HEK293 (cell line): ENCODE results near the gene STPG3.
A peak's percentile ranks its signal among the peaks of the same experiment; 100 is the strongest.

ENCODE experiments used
- BCL11A ChIP-seq: fragments of 450-650 bp; formaldehyde crosslinking; IDR thresholded peaks from 2 replicates; pipeline ENCODE4 v1.5.1; 2016; ENCODE audit warnings: low read depth, missing biosample characterization, missing genetic modification characterization
- BCL11B ChIP-seq: fragments of 450-650 bp; formaldehyde crosslinking; IDR thresholded peaks from 2 replicates; pipeline ENCODE4 v1.5.1; 2016; ENCODE audit warnings: low read depth, missing biosample characterization, missing genetic modification characterization
- BCL6B ChIP-seq: fragments of 450-650 bp; formaldehyde crosslinking; IDR thresholded peaks from 2 replicates; pipeline ENCODE4 v1.5.1; 2017; ENCODE audit warnings: missing biosample characterization, missing genetic modification characterization
- EGR2 ChIP-seq: fragments of 450-650 bp; formaldehyde crosslinking; IDR thresholded peaks from 2 replicates; pipeline ENCODE4 v1.5.1; 2016; ENCODE audit warnings: low read depth, missing biosample characterization, missing genetic modification characterization
- KLF10 ChIP-seq: fragments of 450-650 bp; IDR thresholded peaks from 2 replicates; pipeline ENCODE4 v1.5.1; 2018; ENCODE audit warnings: missing biosample characterization, mild to moderate bottlenecking, missing genetic modification characterization
- KLF7 ChIP-seq: fragments of 450-650 bp; formaldehyde crosslinking; IDR thresholded peaks from 2 replicates; pipeline ENCODE4 v1.5.1; 2016; ENCODE audit warnings: missing biosample characterization, missing genetic modification characterization, borderline replicate concordance
- KLF8 ChIP-seq: fragments of 450-650 bp; formaldehyde crosslinking; IDR thresholded peaks from 2 replicates; pipeline ENCODE4 v1.5.1; 2016; ENCODE audit warnings: missing biosample characterization, missing genetic modification characterization
- MEIS1 ChIP-seq: sonication (generic); formaldehyde crosslinking; IDR thresholded peaks from 2 replicates; pipeline ENCODE4 v1.8.1; 2022; ENCODE audit warnings: missing genetic modification reagents, mild to moderate bottlenecking, borderline replicate concordance
- PATZ1 ChIP-seq: fragments of 450-650 bp; formaldehyde crosslinking; IDR thresholded peaks from 2 replicates; pipeline ENCODE4 v1.5.1; 2016; ENCODE audit warnings: missing biosample characterization, missing genetic modification characterization
- YY2 ChIP-seq: fragments of 450-650 bp; formaldehyde crosslinking; IDR thresholded peaks from 2 replicates; pipeline ENCODE4 v1.5.1; 2016; ENCODE audit warnings: missing biosample characterization, missing genetic modification characterization
- ZBTB1 ChIP-seq: fragments of 450-650 bp; formaldehyde crosslinking; IDR thresholded peaks from 2 replicates; pipeline ENCODE4 v1.5.1; 2016; ENCODE audit warnings: missing biosample characterization, missing genetic modification characterization
- ZBTB20 ChIP-seq: fragments of 450-650 bp; formaldehyde crosslinking; IDR thresholded peaks from 2 replicates; pipeline ENCODE4 v1.5.1; 2016; ENCODE audit warnings: missing biosample characterization, missing genetic modification characterization
- ZFP37 ChIP-seq: fragments of 450-650 bp; formaldehyde crosslinking; IDR thresholded peaks from 2 replicates; pipeline ENCODE4 v1.5.1; 2016; ENCODE audit warnings: missing biosample characterization, missing genetic modification characterization
- ZFP41 ChIP-seq: fragments of 450-650 bp; formaldehyde crosslinking; IDR thresholded peaks from 2 replicates; pipeline ENCODE4 v1.5.1; 2016; ENCODE audit warnings: missing biosample characterization, missing genetic modification characterization, borderline replicate concordance
- ZNF2 ChIP-seq: fragments of 450-650 bp; formaldehyde crosslinking; IDR thresholded peaks from 2 replicates; pipeline ENCODE4 v1.5.1; 2016; ENCODE audit warnings: missing biosample characterization, missing genetic modification characterization
- ZNF211 ChIP-seq: fragments of 450-650 bp; formaldehyde crosslinking; IDR thresholded peaks from 2 replicates; pipeline ENCODE4 v1.5.1; 2016; ENCODE audit warnings: low read depth, missing biosample characterization, missing genetic modification characterization
- ZNF24 ChIP-seq: fragments of 450-650 bp; formaldehyde crosslinking; IDR thresholded peaks from 2 replicates; pipeline ENCODE4 v1.5.1; 2016; ENCODE audit warnings: missing biosample characterization, missing genetic modification characterization
- ZNF266 ChIP-seq: fragments of 450-650 bp; formaldehyde crosslinking; IDR thresholded peaks from 2 replicates; pipeline ENCODE4 v1.5.1; 2016; ENCODE audit warnings: missing biosample characterization, missing genetic modification characterization, low read depth
- ZNF341 ChIP-seq: fragments of 450-650 bp; formaldehyde crosslinking; IDR thresholded peaks from 2 replicates; pipeline ENCODE4; 2016; ENCODE audit warnings: low read depth, missing biosample characterization, missing genetic modification characterization
- ZNF350 ChIP-seq: fragments of 450-650 bp; formaldehyde crosslinking; IDR thresholded peaks from 2 replicates; pipeline ENCODE4 v1.5.0; 2017; ENCODE audit warnings: missing biosample characterization, mild to moderate bottlenecking, missing genetic modification characterization
- ZNF391 ChIP-seq: fragments of 450-650 bp; formaldehyde crosslinking; IDR thresholded peaks from 2 replicates; pipeline ENCODE4 v1.5.1; 2016; ENCODE audit warnings: low read depth, missing biosample characterization, missing genetic modification characterization, borderline replicate concordance
- ZNF561 ChIP-seq: fragments of 450-650 bp; IDR thresholded peaks from 2 replicates; pipeline ENCODE4 v1.5.1; 2018; ENCODE audit warnings: missing biosample characterization, missing genetic modification characterization, borderline replicate concordance
- ZNF585B ChIP-seq: fragments of 450-650 bp; formaldehyde crosslinking; IDR thresholded peaks from 2 replicates; pipeline ENCODE4 v1.5.1; 2016; ENCODE audit warnings: missing biosample characterization, missing genetic modification characterization
- ZNF629 ChIP-seq: fragments of 450-650 bp; formaldehyde crosslinking; IDR thresholded peaks from 2 replicates; pipeline ENCODE4 v1.5.1; 2017; ENCODE audit warnings: missing biosample characterization, missing genetic modification characterization
- ZNF777 ChIP-seq: fragments of 450-650 bp; formaldehyde crosslinking; IDR thresholded peaks from 2 replicates; pipeline ENCODE4 v1.5.1; 2017; ENCODE audit warnings: missing biosample characterization, missing genetic modification characterization, borderline replicate concordance
- ZNF791 ChIP-seq: fragments of 450-650 bp; formaldehyde crosslinking; IDR thresholded peaks from 2 replicates; pipeline ENCODE4 v1.5.1; 2016; ENCODE audit warnings: missing biosample characterization, missing genetic modification characterization
- ZNF830 ChIP-seq: fragments of 450-650 bp; IDR thresholded peaks from 2 replicates; pipeline ENCODE4 v1.5.0; 2018; ENCODE audit warnings: missing biosample characterization, missing genetic modification characterization, low read depth, mild to moderate bottlenecking, moderate library complexity
- ZSCAN5A ChIP-seq: fragments of 450-650 bp; formaldehyde crosslinking; IDR thresholded peaks from 2 replicates; pipeline ENCODE4 v1.5.1; 2016; ENCODE audit warnings: missing biosample characterization, missing genetic modification characterization
- TF ChIP-seq, protein P1 (sequence below): fragments of 450-650 bp; formaldehyde crosslinking; IDR thresholded peaks from 2 replicates; pipeline ENCODE4 v1.5.1; 2016; ENCODE audit warnings: missing biosample characterization, missing genetic modification characterization

The STPG3 gene

DNA sequence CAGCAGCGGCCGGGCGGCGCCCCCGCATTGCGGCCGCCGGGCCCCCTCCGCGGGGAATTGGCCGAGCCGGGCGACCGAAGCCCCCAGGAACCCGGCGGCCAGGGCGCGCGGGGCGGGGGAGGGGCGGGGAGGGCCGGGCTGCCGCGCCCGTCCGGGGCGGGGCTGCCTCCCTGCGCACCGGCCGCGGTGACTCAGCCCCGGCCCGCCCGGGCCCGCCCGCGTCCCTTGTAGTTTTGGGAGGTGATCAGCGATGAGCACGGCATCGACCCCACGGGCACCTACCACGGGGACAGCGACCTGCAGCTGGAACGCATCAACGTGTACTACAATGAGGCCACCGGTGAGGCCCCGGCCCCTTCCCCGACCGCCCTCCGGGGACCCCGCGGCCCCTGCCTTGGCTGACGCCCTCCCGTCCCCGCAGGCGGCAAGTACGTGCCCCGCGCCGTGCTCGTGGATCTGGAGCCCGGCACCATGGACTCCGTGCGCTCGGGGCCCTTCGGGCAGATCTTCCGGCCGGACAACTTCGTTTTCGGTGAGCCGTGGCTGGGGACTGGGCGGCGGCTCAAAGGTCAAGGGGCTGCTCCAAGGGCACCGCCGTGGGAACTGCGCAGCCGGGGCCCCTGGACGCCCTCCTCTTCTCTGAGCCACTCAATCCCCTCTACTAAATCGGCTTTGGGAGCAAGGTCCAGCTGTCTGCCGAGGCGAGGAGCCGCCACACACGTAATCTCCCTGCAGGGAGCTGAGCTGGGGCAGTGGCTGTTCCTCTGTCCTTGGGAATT, 9.4 kb upstream of the STPG3 start (continued):
- TF ChIP-seq ZSCAN5A (tag by site-specific recombination) (no peak), ZNF391 (tag by site-specific recombination) (0 out of 2 replicates have a peak, but pooled peaks have one; percentile 34), ZNF2 (no peak), ZNF266 (tag by site-specific recombination) (no peak), ZNF791 (tag by site-specific recombination) (no peak), ZNF561 (tag by site-specific recombination) (0 out of 2 replicates have a peak, but pooled peaks have one; percentile 33), BCL11A (tag by site-specific recombination) (0 out of 2 replicates have a peak, but pooled peaks have one; percentile 15), ZNF585B (tag by site-specific recombination) (no peak), ZNF24 (tag by site-specific recombination) (no peak), KLF10 (tag by site-specific recombination) (0 out of 2 replicates have a peak, but pooled peaks have one; percentile 1), KLF8 (peak; percentile 57), ZFP37 (tag by site-specific recombination) (0 out of 2 replicates have a peak, but pooled peaks have one; percentile 38), KLF7 (tag by site-specific recombination) (0 out of 2 replicates have a peak, but pooled peaks have one; percentile 17), ZNF350 (tag by site-specific recombination) (no peak), ZNF629 (tag by site-specific recombination) (no peak), ZNF211 (tag by site-specific recombination) (no peak), BCL6B (tag by site-specific recombination) (no peak), ZFP41 (tag by site-specific recombination) (no peak), ZNF777 (tag by site-specific recombination) (no peak), ZNF830 (no peak), EGR2 (tag by site-specific recombination) (no peak), ZBTB20 (tag by site-specific recombination) (peak; percentile 57), PATZ1 (0 out of 2 replicates have a peak, but pooled peaks have one; percentile 37), ZNF341 (tag by site-specific recombination) (peak; percentile 47; the same call in 1 of the 2 replicates), MEIS1 (CRISPR knock-in tag) (no peak), BCL11B (tag by site-specific recombination) (peak; percentile 44; the same call in 1 of the 2 replicates), YY2 (tag by site-specific recombination) (no peak), ZBTB1 (tag by site-specific recombination) (no peak)
- TF ChIP-seq, protein P1, sequence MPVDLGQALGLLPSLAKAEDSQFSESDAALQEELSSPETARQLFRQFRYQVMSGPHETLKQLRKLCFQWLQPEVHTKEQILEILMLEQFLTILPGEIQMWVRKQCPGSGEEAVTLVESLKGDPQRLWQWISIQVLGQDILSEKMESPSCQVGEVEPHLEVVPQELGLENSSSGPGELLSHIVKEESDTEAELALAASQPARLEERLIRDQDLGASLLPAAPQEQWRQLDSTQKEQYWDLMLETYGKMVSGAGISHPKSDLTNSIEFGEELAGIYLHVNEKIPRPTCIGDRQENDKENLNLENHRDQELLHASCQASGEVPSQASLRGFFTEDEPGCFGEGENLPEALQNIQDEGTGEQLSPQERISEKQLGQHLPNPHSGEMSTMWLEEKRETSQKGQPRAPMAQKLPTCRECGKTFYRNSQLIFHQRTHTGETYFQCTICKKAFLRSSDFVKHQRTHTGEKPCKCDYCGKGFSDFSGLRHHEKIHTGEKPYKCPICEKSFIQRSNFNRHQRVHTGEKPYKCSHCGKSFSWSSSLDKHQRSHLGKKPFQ (tag by site-specific recombination) = no peak
